Smooth muscle cell (in vitro differentiated cells): Measurements from ENCODE around the gene TMUB1. TPM values are rescaled to one million over a fixed set of nuclear protein-coding genes. Genes with fewer than 3 reads are reported as not detected.
A peak's percentile ranks its signal among the peaks of the same experiment; 100 is the strongest.

Experiments
- DNase-seq: peaks from one replicate; lab custom pipeline; 2025; ENCODE audit not compliant: unreplicated experiment; lab: John Stamatoyannopoulos, UW
- H2AFZ ChIP-seq: fragments of 200-600 bp; sonication (generic); 2 replicates; pipeline ENCODE4 v1.6.0; 2016; ENCODE audit warnings: antibody characterized with exemption, low read depth, mild to moderate bottlenecking
- H3F3A ChIP-seq: fragments of 200-600 bp; sonication (generic); 2 replicates; pipeline ENCODE4 v1.6.0; 2017; ENCODE audit warnings: antibody characterized with exemption, low read depth
- H3K27ac ChIP-seq: fragments of 200-600 bp; sonication (generic); 2 replicates; pipeline ENCODE4 v1.5.1; 2016; ENCODE audit warnings: low read depth, mild to moderate bottlenecking
- H3K27me3 ChIP-seq: fragments of 200-600 bp; sonication (generic); 2 replicates; pipeline ENCODE4 v1.6.1; 2016; ENCODE audit warnings: low read depth, mild to moderate bottlenecking
- H3K36me3 ChIP-seq: fragments of 200-600 bp; sonication (generic); 2 replicates; pipeline ENCODE4 v1.5.1; 2016; ENCODE audit warnings: low read depth
- H3K4me1 ChIP-seq: fragments of 200-600 bp; sonication (generic); 2 replicates; pipeline ENCODE4 v1.5.1; 2016; ENCODE audit warnings: low read depth
- H3K4me2 ChIP-seq: fragments of 200-600 bp; sonication (generic); 2 replicates; pipeline ENCODE4 v1.6.0; 2016; ENCODE audit warnings: mild to moderate bottlenecking
- H3K4me3 ChIP-seq: fragments of 200-600 bp; sonication (generic); 2 replicates; pipeline ENCODE4 v1.5.1; 2016; ENCODE audit warnings: mild to moderate bottlenecking
- H3K79me2 ChIP-seq: fragments of 200-600 bp; sonication (generic); 2 replicates; pipeline ENCODE4 v1.6.0; 2016; ENCODE audit warnings: low read depth, mild to moderate bottlenecking
- H3K9ac ChIP-seq: fragments of 200-600 bp; sonication (generic); 2 replicates; pipeline ENCODE4 v1.6.0; 2016; ENCODE audit warnings: low read depth
- H3K9me3 ChIP-seq: fragments of 200-600 bp; sonication (generic); replicated peaks from 2 replicates; pipeline ENCODE4 v1.5.1; 2016; ENCODE audit warnings: low read depth
- H4K20me1 ChIP-seq: fragments of 200-600 bp; sonication (generic); 2 replicates; pipeline ENCODE4 v1.6.0; 2016; ENCODE audit warnings: low read depth
- WGBS: methylation state at CpG from one replicate; pipeline ENCODE4 v1.1.7; 2016; ENCODE audit warnings: low lambda C conversion rate; 5-methylcytosine and 5-hydroxymethylcytosine counted together
- polyA plus RNA-seq: library from polyadenylated mRNA; unstranded; fragments of >200 nt; fragmentation: Nextera tagmentation; extraction: Ambion mirVana; gene quantifications from 2 replicates; pipeline ENCODE4 v1.2.1, GENCODE V29; 2016
- total RNA-seq: library from RNA; depleted of rRNA; stranded (reverse); fragments of >200 nt; gene quantifications from 2 replicates; pipeline ENCODE4 v1.2.3, GENCODE V29; 2014
- TF ChIP-seq, protein P1 (sequence below): fragments of 200-600 bp; sonication (generic); IDR thresholded peaks from 2 replicates; pipeline ENCODE4 v1.5.1; 2017; ENCODE audit warnings: borderline replicate concordance, mild to moderate bottlenecking, antibody characterized with exemption; ENCODE audit not compliant: insufficient read depth, poor library complexity, severe bottlenecking

The TMUB1 gene
- total and polyA plus RNA-seq, 2 experiments from 2014 or later = 35.9 to 69.8 TPM

DNA sequence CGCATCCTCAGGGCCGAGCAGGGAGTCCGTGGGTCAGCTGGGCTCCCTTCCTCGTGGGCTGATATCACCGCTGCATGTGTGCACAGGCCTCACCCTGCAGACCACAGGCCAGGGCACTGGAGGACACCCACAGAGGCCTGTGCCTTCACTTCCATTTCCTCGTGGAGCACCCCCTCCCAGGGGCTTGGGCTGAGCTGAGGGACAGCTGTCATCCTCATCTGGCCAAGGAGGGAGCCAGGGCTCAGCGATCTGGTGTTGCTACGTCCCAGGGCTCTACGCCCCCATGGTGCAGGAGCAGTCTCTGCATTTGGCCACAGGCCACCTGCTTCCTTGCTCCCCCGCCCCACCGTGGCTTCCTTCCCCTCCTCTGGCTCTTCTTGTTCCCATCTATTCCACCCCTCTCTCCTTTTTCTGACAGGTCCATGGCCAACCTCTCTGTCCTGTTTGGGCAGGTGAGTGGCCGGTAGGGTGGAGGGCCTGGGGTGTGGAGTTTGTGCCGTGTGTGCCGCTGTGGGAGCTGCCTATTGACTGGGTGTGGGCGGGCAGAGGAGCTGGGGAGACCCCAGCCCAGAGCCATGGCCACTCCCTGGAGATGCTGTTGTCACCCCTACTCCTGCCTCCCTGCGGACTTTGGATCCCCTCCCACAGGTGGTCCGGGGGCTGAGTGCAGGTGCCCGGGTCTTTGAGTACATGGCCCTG is 43.3 kb downstream of the TMUB1 start:
- H4K20me1 ChIP-seq = no peaks in the 10 kb centered on the region
- H3K27ac ChIP-seq = peak overlapping the region; percentile 98
- 66% methylated on average over 18 of the region's 18 CpGs for WGBS
- TF ChIP-seq, protein P1, sequence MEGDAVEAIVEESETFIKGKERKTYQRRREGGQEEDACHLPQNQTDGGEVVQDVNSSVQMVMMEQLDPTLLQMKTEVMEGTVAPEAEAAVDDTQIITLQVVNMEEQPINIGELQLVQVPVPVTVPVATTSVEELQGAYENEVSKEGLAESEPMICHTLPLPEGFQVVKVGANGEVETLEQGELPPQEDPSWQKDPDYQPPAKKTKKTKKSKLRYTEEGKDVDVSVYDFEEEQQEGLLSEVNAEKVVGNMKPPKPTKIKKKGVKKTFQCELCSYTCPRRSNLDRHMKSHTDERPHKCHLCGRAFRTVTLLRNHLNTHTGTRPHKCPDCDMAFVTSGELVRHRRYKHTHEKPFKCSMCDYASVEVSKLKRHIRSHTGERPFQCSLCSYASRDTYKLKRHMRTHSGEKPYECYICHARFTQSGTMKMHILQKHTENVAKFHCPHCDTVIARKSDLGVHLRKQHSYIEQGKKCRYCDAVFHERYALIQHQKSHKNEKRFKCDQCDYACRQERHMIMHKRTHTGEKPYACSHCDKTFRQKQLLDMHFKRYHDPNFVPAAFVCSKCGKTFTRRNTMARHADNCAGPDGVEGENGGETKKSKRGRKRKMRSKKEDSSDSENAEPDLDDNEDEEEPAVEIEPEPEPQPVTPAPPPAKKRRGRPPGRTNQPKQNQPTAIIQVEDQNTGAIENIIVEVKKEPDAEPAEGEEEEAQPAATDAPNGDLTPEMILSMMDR = no peak
- H3K9me3 ChIP-seq = no peaks in the 10 kb centered on the region
- H3K27me3 ChIP-seq = no peaks in the 10 kb centered on the region
- H3K9ac ChIP-seq = peak overlapping the region; percentile 53
- H3K36me3 ChIP-seq = no peaks in the 10 kb centered on the region
- peak overlapping the region; percentile 69 for H3K4me2 ChIP-seq
- H3F3A ChIP-seq = peaks cover 21% of the 10 kb centered on the region
- H3K79me2 ChIP-seq = no peaks in the 10 kb centered on the region
- no peak overlapping the region for H2AFZ ChIP-seq
- peaks cover 4% of the 10 kb centered on the region for H3K4me1 ChIP-seq
- H3K4me3 ChIP-seq = no peak overlapping the region
- DNase-seq = no peak

DNA sequence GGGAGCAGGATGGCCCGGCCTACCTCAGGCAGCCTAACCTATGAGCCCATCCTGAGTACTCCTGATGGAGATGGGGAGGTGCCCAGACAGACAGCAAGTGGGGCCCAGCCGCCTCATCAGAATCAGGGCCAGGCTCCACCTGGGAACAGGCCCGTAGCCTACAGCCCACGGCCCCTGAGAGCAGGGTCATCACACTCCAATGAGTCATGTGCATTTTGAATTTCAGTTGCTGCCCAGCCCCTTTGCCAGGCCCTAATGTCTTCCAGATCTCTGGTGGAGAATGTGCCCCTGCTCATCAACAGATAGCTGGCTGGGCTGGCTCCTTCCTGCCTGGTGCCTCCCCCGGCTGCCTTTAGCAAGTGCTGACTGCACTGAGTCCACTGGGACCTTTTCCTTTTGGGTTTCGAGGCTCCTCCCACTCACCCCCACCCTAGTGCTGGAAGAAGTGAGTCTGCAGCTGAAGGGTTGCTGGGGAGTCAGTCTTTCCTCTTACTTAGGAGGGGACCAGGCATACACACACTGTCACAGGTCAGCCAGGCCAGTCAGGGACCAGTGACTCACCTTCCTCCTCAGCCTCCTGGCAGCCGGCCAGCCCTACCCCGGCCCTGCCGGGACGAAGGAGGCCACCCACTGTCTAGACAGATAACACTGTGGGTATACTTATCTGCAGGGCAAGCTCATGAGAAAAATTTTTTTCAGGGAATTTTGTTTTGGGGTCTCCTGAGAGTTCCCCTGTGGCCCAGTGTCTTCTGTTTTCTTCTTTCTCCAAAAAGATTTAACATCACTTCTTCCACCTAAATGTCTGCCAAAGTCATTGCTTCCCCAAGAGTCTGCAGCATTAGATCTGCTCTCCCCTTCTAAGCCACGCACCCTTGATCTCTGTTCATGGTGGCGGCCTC is 44.1 kb downstream of the TMUB1 start:
- 16% methylated on average over 12 of the region's 12 CpGs for WGBS
- H3F3A ChIP-seq = peaks cover 21% of the 10 kb centered on the region
- H3K36me3 ChIP-seq = no peaks in the 10 kb centered on the region
- H3K4me2 ChIP-seq = peak overlapping the region; percentile 69
- H3K27me3 ChIP-seq = no peaks in the 10 kb centered on the region
- H3K9me3 ChIP-seq = no peaks in the 10 kb centered on the region
- DNase-seq = peak; percentile 69
- H3K79me2 ChIP-seq = no peaks in the 10 kb centered on the region
- TF ChIP-seq, protein P1 = no peak
- H3K9ac ChIP-seq = peak overlapping the region; percentile 78
- H4K20me1 ChIP-seq = no peaks in the 10 kb centered on the region
- no peak overlapping the region for H2AFZ ChIP-seq
- H3K4me1 ChIP-seq = peaks cover 4% of the 10 kb centered on the region
- H3K27ac ChIP-seq = peak overlapping the region; percentile 98
- H3K4me3 ChIP-seq = no peak overlapping the region

DNA sequence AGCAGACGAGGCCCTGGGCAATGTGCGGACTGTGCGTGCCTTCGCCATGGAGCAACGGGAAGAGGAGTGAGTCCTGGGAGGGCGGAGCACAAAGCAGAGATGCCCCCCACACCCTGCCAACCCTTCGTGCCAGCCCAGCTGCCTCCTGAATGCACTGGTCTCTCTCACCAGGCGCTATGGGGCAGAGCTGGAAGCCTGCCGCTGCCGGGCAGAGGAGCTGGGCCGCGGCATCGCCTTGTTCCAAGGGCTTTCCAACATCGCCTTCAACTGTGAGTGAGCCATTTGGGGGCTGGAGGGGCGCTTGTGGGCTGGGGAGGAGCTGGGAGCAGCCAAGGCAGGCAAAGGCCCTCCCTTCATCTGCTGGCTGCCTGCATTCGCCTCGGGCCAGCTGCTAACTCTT is 47.4 kb downstream of the TMUB1 start:
- no peak overlapping the region for H3K9ac ChIP-seq
- no peaks in the 10 kb centered on the region for H3K9me3 ChIP-seq
- no peaks in the 10 kb centered on the region for H4K20me1 ChIP-seq

More for the DNA sequence above, 47.4 kb downstream of the TMUB1 start:
- TF ChIP-seq, protein P1 = no peak
- Histone ChIP-seq H3K79me2 (peaks cover 9% of the 10 kb centered on the region), H3K27me3 (no peaks in the 10 kb centered on the region), H3K4me1 (peaks cover 4% of the 10 kb centered on the region), H3K4me2 (no peak overlapping the region), H2AFZ (no peak overlapping the region), H3K36me3 (no peaks in the 10 kb centered on the region), H3K4me3 (no peak overlapping the region), H3K27ac (no peak overlapping the region), H3F3A (peaks cover 21% of the 10 kb centered on the region)
- WGBS = 99% methylated on average over 17 of the region's 17 CpGs
- no peak for DNase-seq
